ENCODE data around the gene CNTN5. TPM values are rescaled to one million over a fixed set of nuclear protein-coding genes. Genes with fewer than 3 reads are reported as not detected.

The CNTN5 gene
- total RNA-seq, 1 experiment from 2014 or later = not detected

GRCh38 chr11:99706848-99707247 lies 686.1 kb downstream of the CNTN5 start:
- H3K9me3 Mint-ChIP-seq = no peaks in the 10 kb centered on the region
- no peak overlapping the region for H2AFZ ChIP-seq (ENCODE audit: low read length)
- no peaks in the 10 kb centered on the region for H3K27me3 ChIP-seq (ENCODE audit: insufficient read depth, low read length)
- no peaks in the 10 kb centered on the region for H3K36me3 Mint-ChIP-seq (ENCODE audit: insufficient read depth in 1 of 3, low read depth in 3 of 3)
- no peak overlapping the region for H2BK20ac ChIP-seq (ENCODE audit: low read depth, low read length, poor library complexity, severe bottlenecking)
- no peak overlapping the region for H3K4me2 ChIP-seq (ENCODE audit: insufficient read depth, insufficient read length, low read length)
- no peak overlapping the region for H3K18ac ChIP-seq (ENCODE audit: insufficient read length, low read depth, low read length)
- H3K14ac ChIP-seq (ENCODE audit: insufficient read depth, low read length) = no peak overlapping the region
- H4K91ac ChIP-seq (ENCODE audit: insufficient read length, low read depth, low read length) = no peak overlapping the region
- H2AK5ac ChIP-seq (ENCODE audit: insufficient read length, low read length) = no peak overlapping the region
- no peak overlapping the region for H4K5ac ChIP-seq (ENCODE audit: insufficient read length, low read depth, low read length)
- no peak overlapping the region for H3K27ac ChIP-seq (ENCODE audit: insufficient read length, low read depth, low read length)
- no peak overlapping the region for H2BK12ac ChIP-seq (ENCODE audit: insufficient read length, low read depth, low read length)
- H4K20me1 ChIP-seq (ENCODE audit: control insufficient read depth, insufficient read depth, insufficient read length) = no peaks in the 10 kb centered on the region
- no peaks in the 10 kb centered on the region for H3K4me1 ChIP-seq (ENCODE audit: insufficient read depth, low read length)
- H4K8ac ChIP-seq (replicated peaks; ENCODE audit: insufficient read length, low read depth, low read length) = no peak overlapping the region
- H2BK15ac ChIP-seq (ENCODE audit: low read depth, low read length) = no peak overlapping the region
- no CpG with 5 or more reads among the region's 1 CpG for WGBS (ENCODE audit: extremely low coverage, insufficient read length, low lambda C conversion rate)
- no peaks in the 10 kb centered on the region for H3K27me3 Mint-ChIP-seq (ENCODE audit: low read depth)
- no peaks in the 10 kb centered on the region for H3K79me1 ChIP-seq (ENCODE audit: insufficient read depth, low read depth, low read length, poor library complexity, severe bottlenecking)
- TF ChIP-seq CTCF (conservative IDR thresholded peaks at IDR 0.05) = no peak
- H3K4me1 Mint-ChIP-seq = peaks cover 7% of the 10 kb centered on the region in 2 experiments
- no peak overlapping the region for H3K4me3 Mint-ChIP-seq
- no peak overlapping the region for H2BK120ac ChIP-seq (ENCODE audit: low read depth, low read length, poor library complexity, severe bottlenecking)
- no peak overlapping the region for H3K56ac ChIP-seq (ENCODE audit: insufficient read length, low read depth, low read length)
- no peaks in the 10 kb centered on the region for H3K79me2 ChIP-seq (ENCODE audit: insufficient read depth, low read length)
- H3K27ac Mint-ChIP-seq = no peak overlapping the region
- H3K4ac ChIP-seq (ENCODE audit: low read depth, low read length) = no peak overlapping the region
- no peaks in the 10 kb centered on the region for H3K9me3 ChIP-seq (ENCODE audit: control insufficient read depth, low read depth, low read length)
- H3K23ac ChIP-seq (ENCODE audit: insufficient read length, low read depth, low read length) = no peak overlapping the region
- DNase-seq = no peak
- H3K9ac ChIP-seq (ENCODE audit: extremely low read depth, insufficient read length, low read length) = no peak overlapping the region
- no peaks in the 10 kb centered on the region for H3K23me2 ChIP-seq (ENCODE audit: insufficient read length, low read depth, low read length, poor library complexity, severe bottlenecking)
- no peak overlapping the region for H3T11ph ChIP-seq (ENCODE audit: low read length)
- no peak overlapping the region for H2BK5ac ChIP-seq (ENCODE audit: insufficient read length, low read length)
